Endodermal cell (in vitro differentiated cells): ENCODE results near the gene HYAL1. TPM values are rescaled to one million over a fixed set of nuclear protein-coding genes. Genes with fewer than 3 reads are reported as not detected.

Experiments used
- DNase-seq: peaks from one replicate; pipeline ENCODE4 v3.0.0-alpha.2; 2017
- H3K27ac ChIP-seq: 2 replicates; pipeline ENCODE4 v1.5.1; 2013; ENCODE audit warnings: mild to moderate bottlenecking, low read depth, low read length, moderate library complexity
- H3K27me3 ChIP-seq: 2 replicates; pipeline ENCODE4 v1.6.1; 2013; ENCODE audit warnings: mild to moderate bottlenecking, low read length, moderate library complexity; ENCODE audit not compliant: insufficient read depth, control insufficient read depth, poor library complexity, severe bottlenecking
- H3K36me3 ChIP-seq: 2 replicates; pipeline ENCODE4 v1.7.0; 2013; ENCODE audit warnings: mild to moderate bottlenecking, low read length, moderate library complexity; ENCODE audit not compliant: control insufficient read depth, insufficient read depth
- H3K4me1 ChIP-seq: one replicate; pipeline ENCODE4 v1.7.0; 2013; ENCODE audit warnings: low read length; ENCODE audit not compliant: control insufficient read depth, insufficient read depth
- H3K4me3 ChIP-seq: 2 replicates; pipeline ENCODE4 v1.5.1; 2013; ENCODE audit warnings: mild to moderate bottlenecking, low read length, moderate library complexity
- H3K9ac ChIP-seq: 2 replicates; pipeline ENCODE4 v1.6.1; 2013; ENCODE audit warnings: mild to moderate bottlenecking, low read length, moderate library complexity; ENCODE audit not compliant: poor library complexity, severe bottlenecking; ENCODE audit errors: extremely low read depth
- H3K9me3 ChIP-seq: 2 replicates; pipeline ENCODE4 v1.6.1; 2013; ENCODE audit warnings: mild to moderate bottlenecking, low read length, moderate library complexity; ENCODE audit not compliant: control insufficient read depth
- H3K27ac Mint-ChIP-seq: 2 replicates; pipeline ENCODE4 v1.8.0; 2020; ENCODE audit warnings: mixed read lengths
- H3K27me3 Mint-ChIP-seq: 2 replicates; pipeline ENCODE4 v1.8.0; 2021; ENCODE audit warnings: mild to moderate bottlenecking, mixed read lengths; ENCODE audit not compliant: insufficient read depth
- H3K36me3 Mint-ChIP-seq: 2 replicates; pipeline ENCODE4 v1.8.0; 2020; ENCODE audit warnings: low read depth, mixed read lengths
- H3K4me1 Mint-ChIP-seq: 2 replicates; pipeline ENCODE4 v1.8.0; 2020; ENCODE audit warnings: mixed read lengths
- H3K4me3 Mint-ChIP-seq: 2 replicates; pipeline ENCODE4 v1.8.0; 2020; ENCODE audit warnings: mild to moderate bottlenecking, moderate library complexity, mixed read lengths
- H3K9me3 Mint-ChIP-seq: 2 replicates; pipeline ENCODE4 v1.8.0; 2020; ENCODE audit warnings: mild to moderate bottlenecking, mixed read lengths
- WGBS, 2 experiments: methylation state at CpG; one replicate each; pipeline versions ENCODE4 v1.1.5 to v1.1.7; 2013; ENCODE audit warnings: missing lambda C conversion rate in 2 of 2, mixed read lengths in 1 of 2; ENCODE audit not compliant: insufficient coverage in 1 of 2, insufficient read length in 1 of 2; 5-methylcytosine and 5-hydroxymethylcytosine counted together
- total RNA-seq, 2 donors: library from RNA; stranded (reverse); fragmentation: NEBNext Ultra II Directional in 1 of 2; extraction: Animal tissue kit (Norgen Biotek cat#: 25700) in 1 of 2; gene quantifications; 2 replicates in 1 of 2; 3 replicates in 1 of 2; pipeline ENCODE4 v1.2.1, GENCODE V29; 2021
- TF ChIP-seq, protein P1 (sequence below): fragments of 200-600 bp; sonication (generic); conservative IDR thresholded peaks from 2 replicates; pipeline ENCODE4 v1.5.0; 2021; ENCODE audit warnings: antibody characterized with exemption, mild to moderate bottlenecking

The HYAL1 gene
- total RNA-seq, 2 donors from 2014 or later: 0.92 to 1.8 TPM

GRCh38 chr3:50324351-50325112 lies 21.2 kb upstream of the HYAL1 start:
- peaks cover 30% of the 10 kb centered on the region for H3K4me1 Mint-ChIP-seq
- peaks cover 13% of the 10 kb centered on the region for H3K36me3 Mint-ChIP-seq
- Histone ChIP-seq H3K4me1 (peaks cover 26% of the 10 kb centered on the region), H3K36me3 (peaks cover 42% of the 10 kb centered on the region), H3K4me3 (no peak overlapping the region), H3K9me3 (no peaks in the 10 kb centered on the region), H3K9ac (no peak overlapping the region), H3K27ac (no peak overlapping the region), H3K27me3 (no peaks in the 10 kb centered on the region)
- H3K27ac Mint-ChIP-seq: peak overlapping the region; percentile 48
- DNase-seq: peak; percentile 98
- H3K27me3 Mint-ChIP-seq: no peaks in the 10 kb centered on the region
- no peak overlapping the region for H3K4me3 Mint-ChIP-seq
- H3K9me3 Mint-ChIP-seq: no peaks in the 10 kb centered on the region
- WGBS, 2 experiments: 76 to 86% methylated on average over 1 to 4 of the region's 4 CpGs
- TF ChIP-seq, protein P1, sequence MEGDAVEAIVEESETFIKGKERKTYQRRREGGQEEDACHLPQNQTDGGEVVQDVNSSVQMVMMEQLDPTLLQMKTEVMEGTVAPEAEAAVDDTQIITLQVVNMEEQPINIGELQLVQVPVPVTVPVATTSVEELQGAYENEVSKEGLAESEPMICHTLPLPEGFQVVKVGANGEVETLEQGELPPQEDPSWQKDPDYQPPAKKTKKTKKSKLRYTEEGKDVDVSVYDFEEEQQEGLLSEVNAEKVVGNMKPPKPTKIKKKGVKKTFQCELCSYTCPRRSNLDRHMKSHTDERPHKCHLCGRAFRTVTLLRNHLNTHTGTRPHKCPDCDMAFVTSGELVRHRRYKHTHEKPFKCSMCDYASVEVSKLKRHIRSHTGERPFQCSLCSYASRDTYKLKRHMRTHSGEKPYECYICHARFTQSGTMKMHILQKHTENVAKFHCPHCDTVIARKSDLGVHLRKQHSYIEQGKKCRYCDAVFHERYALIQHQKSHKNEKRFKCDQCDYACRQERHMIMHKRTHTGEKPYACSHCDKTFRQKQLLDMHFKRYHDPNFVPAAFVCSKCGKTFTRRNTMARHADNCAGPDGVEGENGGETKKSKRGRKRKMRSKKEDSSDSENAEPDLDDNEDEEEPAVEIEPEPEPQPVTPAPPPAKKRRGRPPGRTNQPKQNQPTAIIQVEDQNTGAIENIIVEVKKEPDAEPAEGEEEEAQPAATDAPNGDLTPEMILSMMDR: peak; percentile 90

DNA sequence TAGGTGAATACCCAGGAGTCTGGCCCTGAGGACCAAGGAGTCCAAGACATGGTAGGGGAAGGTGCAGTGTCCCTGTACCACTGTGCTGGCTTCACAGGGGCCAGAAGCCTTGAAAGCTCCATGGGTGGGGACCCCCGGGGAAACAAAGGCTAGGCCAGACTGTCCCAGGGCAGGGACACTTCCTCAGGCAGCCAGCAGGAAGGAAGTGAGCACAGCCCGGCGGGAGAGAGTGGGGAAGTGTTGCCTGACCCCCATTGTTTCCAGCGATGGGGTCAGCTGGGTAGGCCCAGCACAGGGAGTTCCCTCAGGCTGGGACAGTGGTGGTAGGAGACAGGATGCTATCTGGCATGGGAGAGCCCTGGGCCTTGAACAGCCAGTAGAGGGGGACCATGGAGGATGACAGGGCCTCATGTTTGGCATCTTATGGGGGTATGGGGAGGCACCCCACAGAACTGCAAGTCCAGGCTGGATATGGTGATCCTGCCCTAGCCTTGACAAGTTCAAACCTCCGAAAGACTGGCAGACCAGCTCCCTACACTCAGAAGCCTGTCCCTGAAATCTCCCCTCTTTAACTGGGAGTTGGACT lies 20.3 kb upstream of the HYAL1 start:
- H3K4me3 ChIP-seq: no peak overlapping the region
- H3K27me3 ChIP-seq: no peaks in the 10 kb centered on the region
- no peak overlapping the region for H3K4me3 Mint-ChIP-seq
- H3K36me3 Mint-ChIP-seq: peaks cover 20% of the 10 kb centered on the region
- no peak overlapping the region for H3K9ac ChIP-seq
- 85 to 89% methylated on average over 5 of the region's 5 CpGs for WGBS, 2 experiments
- no peak overlapping the region for H3K27ac Mint-ChIP-seq
- peaks cover 47% of the 10 kb centered on the region for H3K36me3 ChIP-seq
- DNase-seq: no peak
- H3K9me3 Mint-ChIP-seq: no peaks in the 10 kb centered on the region
- H3K4me1 ChIP-seq: peaks cover 27% of the 10 kb centered on the region
- H3K27ac ChIP-seq: no peak overlapping the region
- TF ChIP-seq, protein P1: no peak
- no peaks in the 10 kb centered on the region for H3K27me3 Mint-ChIP-seq
- H3K9me3 ChIP-seq: no peaks in the 10 kb centered on the region
- H3K4me1 Mint-ChIP-seq: peaks cover 34% of the 10 kb centered on the region

- H3K27me3 ChIP-seq: no peaks in the 10 kb centered on the region
- H3K27ac ChIP-seq: no peak overlapping the region
- H3K9me3 ChIP-seq: no peaks in the 10 kb centered on the region
- DNase-seq: no peak
- Mint-ChIP-seq H3K4me3 (peak overlapping the region; percentile 87), H3K4me1 (peaks cover 35% of the 10 kb centered on the region), H3K27me3 (no peaks in the 10 kb centered on the region), H3K27ac (no peak overlapping the region), H3K9me3 (no peaks in the 10 kb centered on the region), H3K36me3 (peaks cover 26% of the 10 kb centered on the region)
- H3K36me3 ChIP-seq: peaks cover 52% of the 10 kb centered on the region
- 81% methylated on average over 4 of the region's 4 CpGs; no CpG with 5 or more reads in 1 of the 2 experiments for WGBS, 2 experiments
- H3K4me1 ChIP-seq: peaks cover 23% of the 10 kb centered on the region
- TF ChIP-seq, protein P1: no peak
- H3K4me3 ChIP-seq: no peak overlapping the region
- no peak overlapping the region for H3K9ac ChIP-seq
Observed at GRCh38 chr3:50323092-50323600, 19.8 kb upstream of the HYAL1 start.
